T-helper 17 cell (primary cell): Measurements from ENCODE around the gene PRKCE. TPM values are rescaled to one million over a fixed set of nuclear protein-coding genes. Genes with fewer than 3 reads are reported as not detected.

Source experiments
- ATAC-seq: fragments of 150-1000 bp; cut with Tn5 transposase; 2 replicates; pipeline ENCODE4 v1.10.0; 2021; ENCODE audit warnings: mild to moderate bottlenecking, moderate library complexity
- DNase-seq, 3 donors: peaks; one replicate each; pipeline versions ENCODE4 v3.0.0 to v3.0.0-alpha.2; 2020 to 2021
- H3K9me3 ChIP-seq: one replicate; pipeline ENCODE4 v1.7.0; 2013; ENCODE audit warnings: low read length, mild to moderate bottlenecking; ENCODE audit not compliant: control insufficient read depth, poor library complexity, severe bottlenecking
- H3K27ac Mint-ChIP-seq: one replicate; pipeline ENCODE4 v1.8.0; 2022; ENCODE audit warnings: mild to moderate bottlenecking, moderate library complexity, mixed read lengths
- H3K27me3 Mint-ChIP-seq: one replicate; pipeline ENCODE4 v1.8.0; 2022; ENCODE audit warnings: mixed read lengths
- H3K36me3 Mint-ChIP-seq: one replicate; pipeline ENCODE4 v1.8.0; 2022; ENCODE audit warnings: low read depth, mixed read lengths
- H3K4me1 Mint-ChIP-seq: one replicate; pipeline ENCODE4 v1.8.0; 2022; ENCODE audit warnings: mild to moderate bottlenecking, mixed read lengths
- H3K4me3 Mint-ChIP-seq: one replicate; pipeline ENCODE4 v1.8.0; 2022; ENCODE audit warnings: mild to moderate bottlenecking, moderate library complexity, mixed read lengths
- total RNA-seq, 4 donors: library from RNA in 2 of 4; stranded (reverse) in 2 of 4; gene quantifications; one replicate each; pipeline ENCODE4 v1.2.3 and lab custom pipeline; 2022 to 2026

PRKCE gene
- total RNA-seq, 2 donors from 2014 or later, result 17.6 to 23.7 TPM

DNA sequence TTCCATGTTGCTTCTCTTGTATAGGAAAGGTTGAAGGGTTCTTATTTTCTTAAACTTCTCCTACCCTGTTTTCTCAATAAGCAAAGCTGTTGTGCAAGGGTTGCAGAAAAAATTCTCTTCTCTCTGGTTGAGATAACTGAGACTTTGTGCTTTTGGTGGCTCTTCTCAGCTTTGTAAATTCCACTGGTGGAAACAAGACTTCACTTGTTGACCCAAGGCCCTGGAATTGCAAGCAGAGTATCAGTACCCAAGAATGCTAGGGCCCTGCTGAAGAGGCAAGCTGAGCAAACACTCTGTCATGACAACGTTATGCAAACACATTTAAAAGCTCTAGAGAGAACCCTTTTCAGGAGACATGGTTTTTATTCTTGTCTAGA, 351.0 kb downstream of the PRKCE start:
- Mint-ChIP-seq H3K27ac (no peak overlapping the region), H3K36me3 (peaks cover 12% of the 10 kb centered on the region), H3K4me1 (peaks cover 8% of the 10 kb centered on the region), H3K4me3 (no peak overlapping the region), H3K27me3 (no peaks in the 10 kb centered on the region)
- H3K9me3 ChIP-seq, result no peaks in the 10 kb centered on the region
- no peak for DNase-seq
- ATAC-seq, result no peak

DNA sequence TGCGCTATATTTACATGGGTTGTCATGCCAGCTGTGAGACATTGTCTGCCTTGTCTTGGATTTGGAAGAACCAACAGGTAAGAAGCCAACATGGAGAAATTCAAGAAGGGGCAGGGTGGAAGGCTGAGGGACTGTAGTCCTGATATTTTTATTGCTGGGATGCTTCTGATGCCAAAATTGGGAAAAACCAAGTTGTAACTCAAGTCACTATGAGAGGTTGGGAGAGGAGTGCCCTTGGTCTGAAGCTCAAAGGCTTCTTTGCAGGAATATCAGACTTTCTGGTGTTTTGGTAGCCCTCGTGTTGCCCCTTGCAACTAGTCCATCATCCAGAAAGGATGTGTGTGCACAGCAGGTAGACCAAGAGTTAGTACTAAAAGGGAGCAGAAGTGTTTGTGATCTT, 351.5 kb downstream of the PRKCE start:
- H3K9me3 ChIP-seq, result no peaks in the 10 kb centered on the region
- H3K27me3 Mint-ChIP-seq, result no peaks in the 10 kb centered on the region
- no peak for ATAC-seq
- H3K4me1 Mint-ChIP-seq, result peaks cover 8% of the 10 kb centered on the region
- H3K4me3 Mint-ChIP-seq, result no peak overlapping the region
- H3K27ac Mint-ChIP-seq, result no peak overlapping the region
- no peak for DNase-seq
- H3K36me3 Mint-ChIP-seq, result peaks cover 12% of the 10 kb centered on the region

DNA sequence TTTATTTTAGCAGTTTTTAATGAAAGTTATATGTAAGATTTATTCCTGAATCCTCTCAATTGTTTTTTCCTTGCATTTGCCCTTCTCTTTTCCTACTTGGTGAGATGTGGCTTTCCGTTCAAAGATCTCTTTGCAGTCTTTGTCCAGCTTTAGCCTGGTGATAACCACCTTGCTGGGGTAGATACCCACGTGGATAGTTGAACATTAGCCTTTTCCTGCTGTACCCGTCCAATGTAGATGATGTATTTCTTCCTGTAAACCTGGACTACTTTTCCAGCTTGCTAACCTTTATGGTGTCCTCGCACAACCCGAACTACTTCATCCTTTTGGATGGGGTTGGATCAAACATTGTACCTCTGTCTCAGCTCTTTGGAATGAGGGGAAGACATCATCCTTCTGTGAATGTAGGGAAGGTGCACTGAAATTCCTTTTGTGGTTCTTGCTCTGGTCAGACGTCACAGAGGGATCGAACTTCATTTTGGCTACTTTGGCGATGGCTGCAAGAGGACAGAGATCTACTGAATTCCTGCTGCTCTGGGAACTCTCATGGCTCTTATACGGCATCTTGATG, 352.5 kb downstream of the PRKCE start:
- ATAC-seq (no peak), DNase-seq (no peak)
- H3K27ac Mint-ChIP-seq, result no peak overlapping the region
- peaks cover 8% of the 10 kb centered on the region for H3K4me1 Mint-ChIP-seq
- H3K9me3 ChIP-seq, result no peaks in the 10 kb centered on the region
- H3K4me3 Mint-ChIP-seq, result no peak overlapping the region
- H3K27me3 Mint-ChIP-seq, result no peaks in the 10 kb centered on the region
- peaks cover 12% of the 10 kb centered on the region for H3K36me3 Mint-ChIP-seq

DNA sequence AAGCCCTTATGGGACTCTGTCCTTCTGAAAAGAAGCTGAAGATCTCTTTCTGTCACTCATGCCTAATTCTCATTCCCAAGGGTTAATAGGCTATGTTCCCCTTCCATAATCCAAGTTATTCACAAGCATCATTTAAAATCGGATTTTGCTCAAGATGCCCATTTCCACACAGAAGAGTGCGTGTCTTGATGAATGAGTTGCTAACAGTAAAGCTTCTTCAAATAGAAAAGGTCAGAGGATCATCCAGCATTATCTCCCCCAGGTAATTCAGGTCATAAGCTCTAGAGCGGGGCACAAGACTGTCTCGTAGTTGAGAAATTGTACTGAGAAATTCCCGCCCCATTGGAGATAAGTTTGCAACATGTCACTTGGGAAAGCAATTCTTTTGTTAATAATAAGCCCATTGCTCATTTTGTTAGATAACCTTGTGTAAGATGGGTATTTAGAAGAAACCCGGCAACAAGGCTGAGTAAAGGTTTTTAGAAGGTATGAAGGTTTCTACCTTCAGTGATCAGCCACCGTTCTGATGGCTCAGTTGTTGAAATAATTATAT, 355.1 kb downstream of the PRKCE start:
- Mint-ChIP-seq H3K36me3 (peaks cover 11% of the 10 kb centered on the region), H3K27ac (no peak overlapping the region), H3K4me1 (peaks cover 4% of the 10 kb centered on the region), H3K4me3 (no peak overlapping the region), H3K27me3 (no peaks in the 10 kb centered on the region)
- H3K9me3 ChIP-seq, result no peaks in the 10 kb centered on the region
- DNase-seq, result no peak
- ATAC-seq, result no peak

DNA sequence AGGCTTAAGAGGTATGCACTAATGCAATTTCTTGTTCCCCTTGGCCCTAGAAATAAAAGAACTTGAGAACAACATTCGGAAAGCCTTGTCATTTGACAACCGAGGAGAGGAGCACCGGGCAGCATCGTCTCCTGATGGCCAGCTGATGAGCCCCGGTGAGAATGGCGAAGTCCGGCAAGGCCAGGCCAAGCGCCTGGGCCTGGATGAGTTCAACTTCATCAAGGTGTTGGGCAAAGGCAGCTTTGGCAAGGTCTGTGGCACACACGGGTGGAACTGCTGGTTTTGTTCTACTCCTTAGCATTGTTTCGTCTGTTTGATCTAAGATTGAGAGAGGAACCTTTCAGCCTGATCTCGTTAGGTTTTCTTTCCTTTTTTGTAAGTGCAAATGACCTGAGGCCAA, 355.9 kb downstream of the PRKCE start:
- Mint-ChIP-seq H3K27ac (no peak overlapping the region), H3K36me3 (peaks cover 11% of the 10 kb centered on the region), H3K4me1 (peaks cover 4% of the 10 kb centered on the region), H3K27me3 (no peaks in the 10 kb centered on the region), H3K4me3 (no peak overlapping the region)
- no peak for ATAC-seq
- no peak for DNase-seq
- H3K9me3 ChIP-seq, result no peaks in the 10 kb centered on the region

DNA sequence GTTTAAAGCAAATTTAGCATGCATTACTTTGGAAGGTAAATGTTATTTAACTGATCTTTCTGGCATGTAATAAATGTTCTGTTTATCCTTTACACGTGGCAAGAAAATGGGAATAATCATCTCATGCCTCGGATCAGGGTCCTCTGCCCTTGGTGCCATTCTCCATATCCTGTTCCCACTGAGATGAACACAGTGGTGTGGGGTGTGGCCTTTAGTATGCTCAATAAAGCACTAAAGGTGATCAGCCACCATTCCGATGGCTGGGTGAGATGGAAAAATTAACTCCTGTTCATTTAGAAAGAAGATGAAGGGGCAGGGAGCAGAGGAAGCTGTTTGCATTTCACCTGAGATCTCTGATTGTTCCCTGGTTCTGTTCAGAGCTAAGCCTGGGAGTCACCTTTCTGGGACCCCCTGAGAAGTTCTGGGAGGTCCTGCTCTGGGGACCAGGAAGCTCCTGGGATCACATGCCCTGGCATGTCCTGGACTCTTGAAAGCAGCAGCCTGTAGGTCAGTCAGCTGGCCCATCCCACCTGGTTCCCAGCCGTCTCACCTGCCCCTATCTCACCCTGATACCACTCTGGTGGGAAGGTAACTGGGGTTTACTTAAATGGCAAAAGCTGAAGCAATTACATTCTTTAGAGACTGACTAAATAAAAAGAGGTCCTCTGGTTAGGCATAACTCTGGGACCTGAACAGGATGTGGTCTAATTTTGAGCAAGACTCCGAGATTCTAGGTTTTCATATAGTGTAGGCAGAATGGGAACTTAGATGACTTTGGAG, 356.8 kb downstream of the PRKCE start:
- H3K27me3 Mint-ChIP-seq, result no peaks in the 10 kb centered on the region
- peaks cover 11% of the 10 kb centered on the region for H3K36me3 Mint-ChIP-seq
- no peaks in the 10 kb centered on the region for H3K9me3 ChIP-seq
- DNase-seq, result no peak
- H3K4me1 Mint-ChIP-seq, result peaks cover 4% of the 10 kb centered on the region
- H3K27ac Mint-ChIP-seq, result peak overlapping the region; percentile 43
- no peak overlapping the region for H3K4me3 Mint-ChIP-seq
- no peak for ATAC-seq

DNA sequence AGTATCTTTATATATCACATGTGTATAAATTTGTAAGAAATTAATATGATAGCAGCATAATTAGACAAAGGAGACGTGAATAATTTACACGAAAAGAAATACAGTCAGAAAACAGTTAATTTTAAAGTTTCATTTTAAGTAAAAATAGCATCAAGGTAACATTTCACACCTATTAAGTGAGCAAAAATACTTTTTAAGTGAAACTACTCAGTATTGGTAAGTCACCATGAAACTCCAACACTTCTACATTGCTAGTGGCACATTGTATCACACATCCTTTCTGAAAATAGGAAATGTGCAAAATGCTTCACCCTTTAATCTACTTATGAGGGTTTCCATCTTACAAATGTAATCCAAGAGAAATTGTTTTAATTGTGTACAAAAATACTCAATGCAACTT, 357.8 kb downstream of the PRKCE start:
- H3K36me3 Mint-ChIP-seq, result peaks cover 9% of the 10 kb centered on the region
- H3K27me3 Mint-ChIP-seq, result no peaks in the 10 kb centered on the region

DNA sequence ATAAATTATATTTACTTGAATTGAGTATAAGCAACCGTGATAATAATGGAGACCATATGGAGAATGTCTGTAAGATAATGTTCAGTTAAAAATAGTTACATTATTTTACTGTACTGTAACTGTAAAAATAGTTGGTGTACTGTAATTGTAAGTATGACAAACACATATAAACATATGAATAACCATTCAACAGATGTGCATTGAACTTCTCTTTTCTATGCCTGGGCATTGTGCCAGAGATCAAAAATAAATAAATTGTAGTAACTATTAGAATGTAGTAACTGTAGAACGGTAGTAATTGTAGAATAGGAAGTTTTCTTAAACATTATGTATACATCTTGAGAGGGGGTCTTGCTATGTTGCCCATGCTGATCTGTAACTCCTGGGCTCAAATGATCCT, 358.3 kb downstream of the PRKCE start:
- Mint-ChIP-seq H3K36me3 (peaks cover 6% of the 10 kb centered on the region), H3K4me1 (peaks cover 2% of the 10 kb centered on the region), H3K4me3 (no peak overlapping the region), H3K27me3 (no peaks in the 10 kb centered on the region), H3K27ac (no peak overlapping the region)
- no peaks in the 10 kb centered on the region for H3K9me3 ChIP-seq
- ATAC-seq, result no peak
- no peak for DNase-seq

More for the DNA sequence above, 357.8 kb downstream of the PRKCE start:
- H3K9me3 ChIP-seq, result no peaks in the 10 kb centered on the region
- no peak for DNase-seq
- H3K27ac Mint-ChIP-seq, result no peak overlapping the region
- H3K4me3 Mint-ChIP-seq, result no peak overlapping the region
- H3K4me1 Mint-ChIP-seq, result peaks cover 3% of the 10 kb centered on the region
- ATAC-seq, result no peak

DNA sequence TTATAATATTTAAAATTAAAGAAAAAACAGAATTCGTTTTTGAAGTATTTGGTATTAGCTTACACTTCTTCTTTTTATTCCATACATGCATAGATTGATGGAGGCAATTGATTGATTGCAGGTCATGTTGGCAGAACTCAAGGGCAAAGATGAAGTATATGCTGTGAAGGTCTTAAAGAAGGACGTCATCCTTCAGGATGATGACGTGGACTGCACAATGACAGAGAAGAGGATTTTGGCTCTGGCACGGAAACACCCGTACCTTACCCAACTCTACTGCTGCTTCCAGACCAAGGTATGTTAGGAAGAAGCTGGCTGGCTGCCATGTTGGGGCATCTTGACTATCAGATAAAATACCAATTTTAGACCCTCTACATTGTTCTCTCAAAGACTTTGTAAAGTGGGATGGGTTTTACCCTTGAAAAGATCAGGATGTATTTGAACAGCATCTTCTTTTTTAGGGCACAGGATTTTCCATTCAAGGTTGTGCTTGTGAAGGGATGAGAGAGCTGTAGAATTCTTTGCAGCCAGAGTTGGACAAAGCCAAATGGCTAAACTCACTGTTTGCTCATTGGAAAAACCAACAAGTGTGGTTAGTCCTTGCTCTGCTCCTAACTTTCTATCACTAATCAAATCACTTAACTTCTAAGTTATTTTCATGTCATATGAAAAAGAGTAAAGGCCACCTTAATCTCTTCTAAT, 358.9 kb downstream of the PRKCE start:
- Mint-ChIP-seq H3K36me3 (peaks cover 6% of the 10 kb centered on the region), H3K27ac (no peak overlapping the region), H3K4me3 (no peak overlapping the region), H3K27me3 (no peaks in the 10 kb centered on the region), H3K4me1 (peaks cover 2% of the 10 kb centered on the region)
- DNase-seq (no peak), ATAC-seq (no peak)
- no peaks in the 10 kb centered on the region for H3K9me3 ChIP-seq

DNA sequence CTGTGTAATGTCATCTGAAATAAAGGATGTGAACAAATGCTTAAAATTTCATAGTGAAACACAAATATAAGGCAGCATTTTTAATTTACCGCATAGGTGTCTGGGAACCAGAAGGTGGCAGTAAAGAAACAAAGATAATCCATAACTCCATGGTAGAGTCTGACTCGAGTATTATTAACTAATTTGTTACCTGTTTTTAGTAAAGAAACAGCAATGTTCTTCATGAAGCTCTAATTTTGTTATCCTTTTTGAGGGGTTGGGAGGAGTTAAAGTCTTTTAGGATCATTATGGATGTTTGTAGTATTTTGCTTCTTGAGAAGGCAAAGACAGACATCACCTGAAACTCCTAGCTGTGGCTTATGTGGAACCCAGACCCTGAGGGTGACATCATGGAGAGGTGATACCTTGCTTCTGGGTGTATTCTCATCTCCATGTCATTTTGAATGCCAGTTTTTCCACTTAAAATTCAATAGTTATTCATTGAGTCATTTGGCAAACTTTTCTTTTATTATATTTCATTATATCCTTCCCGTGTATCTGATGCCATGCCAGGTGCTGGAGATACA, 359.5 kb downstream of the PRKCE start:
- ATAC-seq, result peak; percentile 44
- DNase-seq, result no peak
- H3K36me3 Mint-ChIP-seq, result peaks cover 6% of the 10 kb centered on the region

DNA sequence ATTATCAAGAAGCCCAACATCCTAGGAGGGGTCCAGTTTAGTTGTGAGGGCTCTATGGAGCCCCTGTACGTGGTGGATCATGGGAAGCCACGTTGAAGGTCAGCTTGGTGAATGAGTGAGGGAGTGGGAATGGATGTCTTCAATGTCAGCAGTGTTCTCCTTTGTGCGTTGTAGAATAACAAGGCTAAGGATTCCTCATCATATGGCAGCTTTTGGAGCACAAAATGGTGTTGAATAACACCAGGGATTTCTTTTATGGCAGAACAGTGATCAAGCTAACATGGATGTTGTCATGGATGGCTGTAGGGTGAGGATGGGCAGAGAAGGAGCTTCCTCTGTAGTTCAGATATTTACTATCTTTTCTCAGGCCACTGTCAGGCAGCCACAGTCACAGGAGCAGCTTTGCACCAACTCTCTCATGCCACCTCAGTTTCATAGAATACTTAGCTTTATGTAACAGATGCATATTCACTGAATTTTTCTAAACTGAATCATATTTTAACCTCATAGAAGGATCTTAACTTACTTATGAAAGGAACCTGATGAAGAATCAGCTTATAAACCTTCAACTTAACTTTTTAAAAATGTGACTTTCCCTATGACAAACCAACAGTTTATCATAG, 361.3 kb downstream of the PRKCE start:
- no peak overlapping the region for H3K27ac Mint-ChIP-seq
- peaks cover 8% of the 10 kb centered on the region for H3K4me1 Mint-ChIP-seq
- ATAC-seq, result no peak
- H3K36me3 Mint-ChIP-seq, result peaks cover 9% of the 10 kb centered on the region
- no peak for DNase-seq
- H3K9me3 ChIP-seq, result no peaks in the 10 kb centered on the region
- H3K27me3 Mint-ChIP-seq, result no peaks in the 10 kb centered on the region
- no peak overlapping the region for H3K4me3 Mint-ChIP-seq

More for the DNA sequence above, 359.5 kb downstream of the PRKCE start:
- H3K4me3 Mint-ChIP-seq, result no peak overlapping the region
- no peak overlapping the region for H3K27ac Mint-ChIP-seq
- H3K9me3 ChIP-seq, result no peaks in the 10 kb centered on the region
- no peaks in the 10 kb centered on the region for H3K27me3 Mint-ChIP-seq
- peaks cover 4% of the 10 kb centered on the region for H3K4me1 Mint-ChIP-seq

DNA sequence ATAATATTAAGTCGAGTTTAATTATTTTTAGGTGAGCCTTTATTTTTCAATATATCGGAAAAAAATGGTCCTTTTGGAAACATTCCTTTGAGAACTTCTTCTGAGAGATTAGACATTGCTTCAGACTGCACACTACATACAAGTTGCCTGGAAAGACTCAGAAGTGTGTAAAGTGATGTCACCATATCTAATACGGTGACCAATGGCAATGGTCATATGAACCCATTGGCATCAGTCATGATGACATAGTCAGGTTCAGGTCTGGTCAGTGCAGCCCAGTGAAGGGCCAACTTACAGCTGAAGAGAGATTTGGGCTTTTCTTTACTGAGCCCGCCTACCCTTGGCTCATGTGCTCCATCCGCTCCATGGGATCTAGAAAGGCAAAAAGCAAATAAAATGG, 362.3 kb downstream of the PRKCE start:
- H3K27ac Mint-ChIP-seq, result no peak overlapping the region
- no peak for DNase-seq
- H3K36me3 Mint-ChIP-seq, result peaks cover 9% of the 10 kb centered on the region
- H3K4me1 Mint-ChIP-seq, result peaks cover 8% of the 10 kb centered on the region
- no peak overlapping the region for H3K4me3 Mint-ChIP-seq
- no peaks in the 10 kb centered on the region for H3K27me3 Mint-ChIP-seq
- ATAC-seq, result no peak
- no peaks in the 10 kb centered on the region for H3K9me3 ChIP-seq
